HG03460 (cell line): ENCODE data around the gene CBX6.

ENCODE experiments used
- ATAC-seq: cut with Tn5 transposase; IDR thresholded peaks from one replicate; pipeline ENCODE4 v1.9.1; 2021; ENCODE audit not compliant: unreplicated experiment

Gene CBX6

DNA sequence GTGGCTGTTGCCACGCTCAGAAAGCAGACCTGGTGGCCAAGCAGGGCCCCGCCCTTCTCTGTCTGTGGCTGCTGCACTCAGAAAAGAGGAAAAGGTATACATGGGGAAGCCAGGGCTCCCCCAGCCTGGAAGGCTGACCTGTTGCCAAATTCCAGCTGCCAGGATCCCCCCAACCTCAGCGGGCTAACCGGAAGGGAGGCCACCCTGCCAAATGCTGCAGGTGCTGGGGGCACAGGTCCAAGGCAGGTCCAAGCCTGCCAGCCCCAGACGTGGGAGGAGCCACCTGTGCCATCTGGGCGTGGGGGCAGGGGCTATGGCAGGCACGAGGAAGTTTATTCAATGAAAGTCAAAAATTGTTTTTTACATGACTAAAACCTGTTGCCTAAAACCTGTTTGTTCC is 30.8 kb downstream of the CBX6 start:
- ATAC-seq, result no peak

DNA sequence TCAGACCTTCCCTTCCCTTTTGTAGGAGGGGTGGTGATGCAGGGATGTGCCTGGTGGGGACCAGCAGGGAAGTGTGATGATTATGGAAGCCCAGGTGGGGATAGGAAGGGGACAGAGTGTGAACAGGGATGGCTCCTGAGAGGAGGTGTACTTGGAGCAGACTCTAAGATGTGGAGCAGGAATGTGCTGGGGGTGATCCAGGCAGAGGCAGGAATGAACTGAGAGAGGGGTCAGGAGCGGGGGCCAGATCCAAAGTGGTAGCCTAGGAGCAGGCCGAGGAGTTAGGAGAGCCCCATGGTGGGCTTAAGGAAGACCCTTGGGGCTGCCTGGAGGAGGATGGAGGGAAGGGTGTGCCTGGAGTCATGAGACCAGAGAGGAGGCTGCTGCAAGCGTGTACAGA is 31.9 kb downstream of the CBX6 start:
- no peak for ATAC-seq

DNA sequence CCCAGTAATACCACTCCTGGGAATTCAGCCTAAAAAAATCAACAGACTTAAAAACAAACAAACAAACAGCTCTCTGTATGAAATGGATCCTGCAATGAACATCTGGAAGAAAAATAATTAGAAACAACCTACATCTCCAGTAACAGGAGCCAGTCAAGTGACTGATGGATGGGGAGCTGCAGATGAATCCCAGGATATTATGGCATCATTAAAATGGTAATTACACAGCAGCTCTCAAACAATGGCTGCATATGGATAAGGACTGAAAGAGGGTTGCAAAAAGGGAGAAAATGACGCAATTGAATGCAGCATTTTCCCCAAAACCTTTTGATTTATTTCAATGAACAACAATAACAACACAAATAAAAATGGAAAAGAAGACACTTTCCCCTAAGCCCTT is 32.3 kb downstream of the CBX6 start:
- no peak for ATAC-seq

DNA sequence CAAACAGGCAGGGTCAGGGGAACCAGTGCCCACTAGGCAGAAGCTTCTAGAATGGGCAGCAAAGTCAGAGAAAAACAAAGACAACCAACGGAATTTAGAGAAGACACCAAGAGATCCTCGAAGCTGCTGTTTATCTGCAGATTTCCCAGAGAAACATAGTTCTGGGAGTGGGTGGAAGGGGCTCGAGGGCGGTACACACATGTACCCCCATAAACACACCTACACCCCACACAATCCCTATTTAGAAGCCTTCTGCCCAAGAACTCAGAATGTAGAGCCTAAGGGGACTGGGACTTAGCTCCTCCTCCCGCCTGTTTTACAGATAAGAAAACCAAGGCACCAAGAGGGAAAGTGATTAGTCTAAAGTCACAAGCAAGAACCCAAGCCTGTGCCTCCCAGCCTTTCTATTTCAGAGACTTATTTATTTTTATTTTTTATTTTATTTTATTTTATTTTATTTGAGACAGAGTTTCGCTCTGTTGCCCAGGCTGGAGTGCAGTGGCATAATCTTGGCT is 34.5 kb downstream of the CBX6 start:
- no peak for ATAC-seq

DNA sequence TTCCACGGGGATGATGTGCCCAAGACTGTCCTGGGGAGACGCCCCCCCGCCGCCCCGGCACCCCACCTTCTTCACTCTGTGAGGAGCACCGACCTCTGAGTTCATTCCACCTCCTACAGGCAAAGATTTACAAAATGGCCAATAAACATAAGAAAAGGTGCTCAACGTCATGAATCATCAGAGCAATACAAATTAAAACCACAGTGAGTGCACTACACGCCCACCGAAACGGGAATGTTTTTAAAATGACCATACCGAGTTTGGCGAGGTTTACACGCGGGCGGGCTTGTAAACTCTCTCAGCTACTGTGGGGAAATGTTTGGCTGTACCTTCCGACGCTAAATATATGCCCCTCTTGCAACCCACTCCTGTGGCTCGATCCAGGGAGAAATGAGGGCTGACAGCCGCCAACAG is 36.1 kb downstream of the CBX6 start:
- ATAC-seq, result no peak

DNA sequence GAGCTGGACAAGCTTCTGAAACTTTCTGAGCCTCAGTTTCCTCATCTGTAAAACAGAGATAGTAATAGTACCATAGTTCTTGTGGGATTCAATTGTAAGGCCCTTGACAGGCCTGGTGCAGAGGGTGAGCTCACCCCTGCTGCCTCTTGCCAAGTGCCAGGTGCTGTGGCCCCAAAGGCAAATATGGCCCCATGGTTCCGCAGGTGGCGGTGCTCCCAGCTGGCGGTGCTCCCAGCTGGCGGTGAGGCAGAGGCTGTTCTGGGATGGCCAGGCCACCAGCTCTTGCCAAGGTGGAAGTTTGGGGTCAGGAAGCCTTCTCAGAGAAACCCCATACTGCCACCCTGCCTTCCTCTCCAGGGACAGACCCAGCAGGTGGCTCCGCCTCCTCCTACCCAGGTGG is 37.0 kb downstream of the CBX6 start:
- no peak for ATAC-seq

DNA sequence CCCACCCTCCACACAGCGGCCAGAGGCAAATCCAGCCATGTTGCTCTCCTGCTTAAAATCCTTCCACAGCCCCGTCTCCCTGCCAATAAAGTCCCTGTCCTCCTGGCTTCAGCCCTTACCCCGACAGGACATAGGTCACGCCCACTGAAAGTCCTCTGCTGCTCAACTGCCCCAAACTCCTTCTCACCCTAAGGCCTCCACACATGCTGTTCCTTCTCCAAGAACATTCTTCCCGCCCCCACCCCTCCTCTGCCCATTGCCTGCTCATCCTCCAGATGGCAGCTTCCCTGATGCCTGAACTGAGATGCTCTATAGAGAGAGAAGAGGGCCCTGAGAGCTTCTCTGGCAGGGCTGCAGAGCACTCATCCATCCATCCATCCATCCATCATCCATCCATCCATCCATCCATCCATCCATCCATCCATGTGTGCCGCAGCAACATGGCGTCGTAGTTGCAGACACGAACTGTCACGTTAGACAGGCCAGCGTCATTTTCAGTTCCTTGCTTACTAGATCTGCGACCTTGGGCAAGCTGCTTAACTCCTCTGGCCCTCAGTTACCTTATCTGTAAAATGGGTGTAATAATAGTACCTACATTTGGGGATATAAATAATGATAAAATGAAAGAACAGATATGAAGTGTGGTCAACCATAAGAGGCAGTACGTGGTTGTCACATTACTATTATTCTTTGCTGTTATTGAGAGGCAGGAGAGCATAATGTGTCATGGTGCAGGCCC is 37.6 kb downstream of the CBX6 start:
- ATAC-seq, result no peak

DNA sequence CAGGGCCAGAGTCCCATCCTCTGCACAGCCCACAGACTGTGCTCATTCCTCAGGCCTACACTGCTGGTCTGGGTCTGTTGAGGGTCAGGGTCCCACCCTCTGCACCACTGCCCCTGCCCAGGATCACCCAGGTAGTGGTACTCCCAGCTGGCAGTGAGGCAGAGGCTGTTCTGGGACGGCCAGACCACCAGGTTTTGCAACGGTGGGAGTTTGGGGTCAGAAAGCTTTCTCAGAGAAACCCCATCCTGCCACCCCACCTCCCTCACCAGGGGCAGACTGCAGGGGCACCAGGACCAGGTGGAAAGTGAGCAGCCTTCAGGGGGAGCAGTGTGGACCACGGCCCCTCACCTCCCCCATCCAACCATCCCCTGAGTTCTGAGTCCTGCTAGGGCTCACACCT is 39.0 kb downstream of the CBX6 start:
- ATAC-seq, result no peak

DNA sequence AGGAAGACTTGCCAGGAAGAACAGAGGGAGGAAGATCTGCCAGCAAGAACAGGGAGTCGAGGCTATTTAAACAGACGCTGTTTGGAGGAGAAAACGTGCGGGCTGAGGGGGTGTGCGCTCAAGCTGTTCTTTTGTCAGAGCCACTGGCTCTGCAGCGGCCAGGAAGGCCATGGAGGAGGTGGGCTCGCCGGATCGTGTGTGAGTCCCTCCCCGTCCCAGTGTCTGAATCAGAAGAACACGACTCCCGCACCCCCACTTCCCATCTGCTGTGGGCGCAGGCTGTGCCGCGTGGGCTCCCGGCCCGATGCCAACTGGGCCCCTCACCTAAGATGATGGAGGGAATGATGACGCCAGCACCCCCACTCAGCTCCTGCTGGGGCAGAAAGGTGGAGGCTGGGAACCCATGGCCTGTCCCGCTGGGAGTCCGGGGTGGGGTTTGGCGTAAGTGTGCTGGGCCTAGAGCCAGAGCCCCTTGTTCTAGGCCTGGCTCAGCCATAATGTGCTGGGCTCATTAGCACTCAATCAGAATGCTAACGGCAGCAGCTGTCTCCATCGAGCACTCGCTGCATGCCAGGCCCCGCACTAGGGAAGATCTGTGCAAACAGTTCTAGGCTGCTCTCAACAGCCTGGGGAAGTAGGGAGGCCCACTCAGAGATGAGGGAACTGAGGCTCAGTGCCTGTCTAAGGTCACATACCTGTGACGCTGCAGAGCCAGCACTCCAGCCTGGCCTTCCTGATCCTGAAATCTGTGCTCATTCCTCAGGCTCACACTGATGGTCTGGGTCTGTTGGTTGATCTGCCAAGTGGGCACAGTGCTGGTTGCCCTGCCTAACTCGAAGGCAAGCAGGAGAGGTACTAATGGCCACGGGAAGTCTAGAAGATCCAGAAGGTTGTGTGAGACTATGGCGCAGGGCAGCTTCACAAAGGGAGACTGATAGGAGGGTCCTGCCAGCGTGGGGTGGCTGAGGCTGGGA is 39.7 kb downstream of the CBX6 start:
- ATAC-seq, result no peak

DNA sequence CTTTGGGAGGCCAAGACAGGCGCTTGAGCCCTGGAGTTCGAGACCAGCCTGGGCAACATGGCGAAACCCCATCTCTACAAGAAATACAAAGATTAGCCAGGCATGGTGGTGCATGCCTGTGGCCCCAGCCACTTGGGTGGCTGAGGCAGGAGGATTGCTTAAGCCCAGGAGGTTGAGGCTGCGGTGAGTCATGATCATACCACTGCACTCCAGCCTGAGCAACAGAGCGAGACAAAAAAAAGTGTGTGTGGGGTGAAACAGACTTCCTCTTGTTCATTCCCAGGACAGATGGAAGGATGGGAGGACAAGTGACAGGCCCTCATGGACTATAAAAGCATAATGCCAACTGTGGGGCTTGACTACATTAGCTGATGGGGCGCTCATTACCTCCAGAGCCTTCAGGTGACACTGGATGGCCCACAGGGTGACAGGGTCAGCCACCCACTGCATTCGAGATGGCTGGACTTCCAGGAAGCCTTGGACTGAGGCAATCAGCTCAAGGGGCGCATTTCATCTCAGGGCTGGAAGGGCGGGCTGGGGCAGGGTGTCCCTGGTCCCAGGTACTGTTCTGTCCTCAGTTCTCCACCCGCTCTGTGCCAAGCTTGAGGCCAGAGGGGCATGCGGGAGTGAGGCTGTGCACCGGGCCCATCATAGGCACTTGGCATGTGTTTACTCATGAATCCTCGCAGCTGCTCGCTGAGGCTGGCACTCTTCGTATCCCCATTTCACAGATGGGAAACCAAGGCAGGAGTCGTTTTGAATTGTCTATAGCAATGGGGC is 40.7 kb downstream of the CBX6 start:
- no peak for ATAC-seq

DNA sequence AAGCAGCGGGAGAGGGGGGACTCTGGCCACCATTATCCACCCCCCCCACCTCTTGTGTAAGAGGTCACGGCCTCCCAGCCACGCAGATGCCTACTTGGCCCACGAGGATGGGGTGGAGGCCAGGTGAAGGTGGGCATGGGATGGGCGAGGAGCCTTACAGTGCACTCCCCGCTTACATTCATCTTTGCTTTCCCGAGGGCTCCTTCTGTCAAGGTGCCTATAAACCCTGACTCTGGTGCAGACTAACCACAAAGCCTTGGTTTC is 41.2 kb downstream of the CBX6 start:
- no peak for ATAC-seq

DNA sequence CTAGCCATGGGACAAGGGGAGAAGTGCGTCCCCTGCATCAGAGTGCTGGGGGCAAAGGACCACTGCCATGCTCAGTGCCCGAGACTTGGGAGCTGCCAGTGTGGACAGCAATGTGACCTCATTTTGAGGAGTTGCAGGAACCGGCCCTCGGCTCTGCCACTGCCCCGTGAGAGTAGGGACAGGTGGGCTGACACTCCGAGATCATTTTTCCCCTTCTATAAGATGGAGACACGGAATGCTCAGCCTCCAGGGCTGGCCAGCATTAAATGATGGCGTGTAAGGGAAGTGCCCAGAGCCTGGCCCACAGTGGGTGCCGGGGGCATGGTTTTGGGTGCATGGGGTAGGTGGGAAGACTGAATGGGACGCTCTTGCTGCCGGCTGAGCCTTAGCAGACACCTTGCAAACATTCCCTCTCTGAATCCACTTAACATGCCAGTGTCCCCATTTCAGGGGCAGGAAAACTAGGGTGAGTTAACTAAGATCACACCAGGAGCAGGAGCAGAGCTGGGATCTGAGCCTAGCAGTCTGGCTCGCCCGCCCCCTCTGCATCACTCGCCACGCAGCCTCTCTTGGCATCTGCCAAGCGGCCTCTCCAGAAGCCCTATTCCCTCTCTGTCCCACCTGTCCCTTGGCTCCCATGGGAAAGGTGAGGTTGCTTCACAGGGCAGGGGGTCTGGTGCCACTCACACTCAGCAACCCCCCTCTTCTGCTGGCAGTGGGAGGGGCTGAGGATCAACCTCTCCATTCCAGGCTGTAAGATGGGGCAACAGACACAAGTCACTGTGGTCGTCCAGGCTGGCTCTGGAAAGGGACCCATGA is 41.8 kb downstream of the CBX6 start:
- no peak for ATAC-seq

DNA sequence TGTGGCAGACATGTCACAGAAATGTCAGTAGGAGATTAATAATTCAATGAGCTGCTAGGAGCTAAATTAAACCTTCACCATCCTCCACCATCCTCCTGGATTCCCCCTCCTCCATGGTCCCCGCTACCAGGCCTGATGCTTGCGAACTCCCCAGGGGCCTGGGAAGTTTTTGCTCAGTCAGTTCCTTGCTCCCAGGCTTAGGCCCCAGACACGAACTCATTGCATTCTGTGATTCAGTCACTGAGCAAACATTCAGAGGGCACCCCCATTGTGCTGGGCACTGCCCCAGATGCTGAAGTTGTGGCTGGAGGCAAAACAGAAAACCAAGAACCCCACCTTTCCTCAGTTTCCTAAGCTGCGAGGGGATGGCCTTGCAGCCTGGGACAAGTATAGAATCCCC is 42.5 kb downstream of the CBX6 start:
- no peak for ATAC-seq

DNA sequence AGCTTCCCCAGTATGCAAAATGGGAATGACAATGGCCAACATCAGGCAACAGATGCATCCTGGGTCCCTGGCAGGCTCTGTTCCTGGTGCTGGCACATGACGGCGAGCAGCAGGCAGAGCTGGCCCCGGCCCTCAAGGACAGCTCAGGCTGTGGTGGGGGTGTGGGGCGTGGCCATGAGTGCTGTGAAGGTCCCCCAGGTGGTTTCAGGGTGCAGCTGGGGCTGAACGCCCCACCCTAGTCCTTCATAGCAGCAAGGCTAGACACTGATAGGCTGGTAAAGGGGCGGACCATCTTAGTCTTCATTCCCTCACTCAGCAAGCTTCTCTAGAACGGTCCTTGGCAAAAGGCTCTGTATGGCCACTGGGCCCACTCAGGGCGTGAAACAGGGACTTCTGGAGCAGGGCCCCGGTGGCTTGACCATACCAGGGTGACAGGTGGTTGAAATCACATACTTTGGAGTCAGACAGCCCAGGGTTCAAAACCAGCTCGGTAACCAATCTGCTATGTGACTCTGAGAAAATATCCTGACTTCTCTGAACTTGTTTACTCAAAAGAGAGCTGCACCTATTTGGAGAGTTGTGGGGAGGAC is 43.3 kb downstream of the CBX6 start:
- ATAC-seq, result no peak

DNA sequence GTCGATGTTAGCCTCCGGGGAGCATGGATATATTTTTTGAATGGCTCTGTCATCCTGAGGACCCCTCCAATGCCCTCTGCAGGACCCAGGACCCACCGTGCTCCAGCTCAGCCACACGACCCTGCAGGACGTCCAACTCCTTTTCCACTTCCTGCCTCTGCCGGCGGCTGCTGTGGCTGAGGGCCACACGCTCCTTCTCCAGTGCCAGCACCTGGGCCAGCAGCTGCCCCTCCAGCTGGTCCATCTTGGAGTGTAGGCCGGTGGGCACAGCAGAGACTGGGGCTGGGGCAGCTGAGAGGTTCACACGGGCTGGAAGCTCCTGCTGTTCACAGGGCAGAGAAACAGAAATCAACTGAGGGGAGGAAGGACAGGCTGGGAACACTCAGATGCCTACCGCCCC is 43.8 kb downstream of the CBX6 start:
- no peak for ATAC-seq

DNA sequence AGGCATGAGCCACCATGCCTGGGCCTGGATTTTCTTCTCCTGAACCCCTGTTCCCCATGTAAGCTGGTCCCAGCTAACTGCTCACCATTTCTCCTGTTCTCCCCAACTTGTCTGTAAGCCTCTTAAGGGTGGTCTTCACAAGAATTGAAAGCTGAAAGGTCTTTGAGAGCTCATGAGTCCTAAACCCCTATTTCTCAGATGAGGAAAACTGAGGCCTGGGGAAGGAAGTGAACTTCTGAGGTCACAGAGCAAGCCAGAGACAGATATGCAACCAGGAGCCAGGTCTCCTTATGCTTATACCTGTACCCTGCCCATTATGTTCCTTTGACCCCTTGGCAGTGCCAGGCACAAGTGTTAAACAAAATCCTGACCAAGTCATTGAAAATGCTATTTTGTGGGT is 44.5 kb downstream of the CBX6 start:
- ATAC-seq, result no peak

DNA sequence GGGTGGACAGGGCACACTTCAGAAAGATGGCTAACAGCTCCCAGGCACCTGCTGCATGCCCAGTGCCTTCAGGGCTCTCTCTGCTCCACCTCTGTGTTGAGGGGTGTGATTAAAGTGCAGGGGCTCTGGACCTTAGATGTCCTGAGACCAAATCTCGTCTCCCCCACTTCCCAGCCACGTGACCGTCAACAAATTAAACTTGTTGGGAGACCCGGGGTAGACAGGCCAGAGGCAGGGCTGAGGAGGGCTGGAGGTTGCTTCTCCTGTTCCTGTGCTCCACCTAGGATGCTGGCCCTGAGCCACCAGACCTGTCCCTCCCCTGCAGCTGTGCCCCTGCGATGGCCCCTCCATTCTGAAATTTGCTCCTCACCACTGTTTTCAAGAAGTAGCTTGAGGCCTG is 45.2 kb downstream of the CBX6 start:
- no peak for ATAC-seq

DNA sequence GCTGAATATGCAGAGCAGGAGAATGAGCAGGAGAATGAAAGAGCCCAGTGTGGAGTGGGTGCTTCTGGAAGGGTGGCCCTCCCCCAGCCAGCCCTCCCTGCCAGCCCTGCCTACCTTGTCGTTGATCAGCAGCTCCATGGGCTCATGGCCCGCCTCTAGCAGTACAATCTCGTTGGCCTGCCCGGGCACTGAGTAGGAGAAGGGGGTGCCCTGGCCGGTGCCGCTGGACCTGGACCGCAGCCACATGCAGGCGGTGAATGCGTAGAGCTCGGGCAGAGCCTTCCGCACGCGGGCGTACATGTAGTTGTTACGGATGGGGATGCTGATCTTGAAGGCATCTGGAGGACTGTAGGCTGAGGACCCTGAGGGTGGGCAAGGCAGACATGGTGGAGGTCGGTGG is 45.6 kb downstream of the CBX6 start:
- ATAC-seq, result no peak

DNA sequence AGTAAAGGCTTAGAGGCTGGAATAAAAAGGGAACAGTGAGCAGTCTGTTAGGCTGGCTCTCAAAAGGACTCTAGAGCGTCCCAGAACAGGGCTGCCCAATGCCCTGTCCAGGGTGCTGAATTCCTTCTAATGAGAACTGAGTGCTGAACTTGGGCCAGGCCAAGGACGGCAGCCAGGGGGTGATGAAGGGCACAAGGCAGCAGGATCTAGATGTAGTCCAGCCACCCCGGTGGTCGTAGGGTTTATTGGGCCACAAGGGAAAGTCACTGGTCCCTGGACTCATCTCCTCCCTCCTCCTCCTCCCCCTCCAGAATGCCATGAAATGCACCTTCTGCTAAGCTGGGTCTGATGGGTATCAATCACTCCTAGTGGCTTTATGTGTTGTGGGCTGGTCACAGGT is 47.4 kb downstream of the CBX6 start:
- no peak for ATAC-seq

DNA sequence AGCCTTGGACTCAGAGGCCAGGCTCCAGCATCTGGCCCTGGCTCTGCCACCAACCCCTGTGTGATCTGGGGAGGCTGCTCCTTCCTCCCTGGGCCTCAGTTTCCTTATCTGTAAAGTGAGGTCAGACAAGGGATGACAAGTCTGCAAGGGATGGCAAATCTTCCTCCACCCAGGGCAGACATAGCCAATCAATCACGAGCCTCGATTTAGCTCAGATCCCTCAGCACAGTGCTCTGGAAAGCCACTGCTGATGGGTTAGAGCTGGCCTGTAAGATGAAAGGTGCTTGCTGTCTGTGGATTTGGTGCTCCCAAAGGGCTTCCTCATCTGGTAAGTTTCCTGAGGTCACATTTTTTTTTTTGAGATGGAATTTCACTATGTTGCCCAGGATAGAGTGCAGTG is 48.4 kb downstream of the CBX6 start:
- ATAC-seq, result no peak
